HepG2 (cell line): ENCODE measurements around the gene ZC3H12A. TPM values are rescaled to one million over a fixed set of nuclear protein-coding genes. Genes with fewer than 3 reads are reported as not detected.

ENCODE experiments used
- CBX1 ChIP-seq: IDR thresholded peaks from one replicate; pipeline ENCODE4 v1.6.1; 2016; ENCODE audit warnings: antibody characterized with exemption, low read depth
- CREB3 ChIP-seq: sonication (generic); formaldehyde crosslinking; IDR thresholded peaks from 2 replicates; pipeline ENCODE4 v1.5.0; 2020; ENCODE audit warnings: missing genetic modification reagents
- MXI1 ChIP-seq: IDR thresholded peaks from 3 replicates; pipeline ENCODE4 v1.6.1; 2012; ENCODE audit warnings: low read depth, low read length, inconsistent platforms, borderline replicate concordance
- NFYC ChIP-seq: IDR thresholded peaks from 2 replicates; pipeline ENCODE4 v1.6.1; 2016; ENCODE audit warnings: missing genetic modification reagents, missing compliant biosample characterization
- PAX8 ChIP-seq: sonication (generic); formaldehyde crosslinking; IDR thresholded peaks from 2 replicates; pipeline ENCODE4 v1.8.0; 2022; ENCODE audit warnings: mild to moderate bottlenecking, missing genetic modification reagents, borderline replicate concordance
- TOPORS ChIP-seq: sonication (generic); formaldehyde crosslinking; IDR thresholded peaks from 2 replicates; pipeline ENCODE4 v1.8.0; 2023; ENCODE audit warnings: mild to moderate bottlenecking, missing genetic modification reagents
- ZNF235 ChIP-seq: sonication (generic); formaldehyde crosslinking; IDR thresholded peaks from 2 replicates; pipeline ENCODE4 v1.8.1; 2023; ENCODE audit warnings: mild to moderate bottlenecking, missing genetic modification reagents, borderline replicate concordance
- ZNF557 ChIP-seq: sonication (generic); formaldehyde crosslinking; IDR thresholded peaks from 2 replicates; pipeline ENCODE4 v1.4.0; 2020; ENCODE audit warnings: missing genetic modification reagents
- ZNF713 ChIP-seq: sonication (generic); formaldehyde crosslinking; IDR thresholded peaks from 2 replicates; pipeline ENCODE4 v1.4.0; 2020; ENCODE audit warnings: mild to moderate bottlenecking, missing genetic modification reagents
- polyA plus RNA-seq, 8 experiments: library from polyadenylated mRNA; depleted of rRNA in 3 of 8; stranded (reverse) in 7 of 8; unstranded in 1 of 8; fragments of >200 nt; fragmentation: Illumina TruSeq in 4 of 8; extraction: Trizol in 4 of 8; gene quantifications; 2 replicates each; pipeline versions ENCODE4 v1.2.1 to v1.2.3, GENCODE V29; 2011 to 2016; ENCODE audit warnings: low read depth in 4 of 8, missing spikeins in 1 of 8, mixed read lengths in 1 of 8; ENCODE audit not compliant: insufficient read depth in 1 of 8
- total RNA-seq, 5 experiments: library from RNA; depleted of rRNA; stranded (reverse); fragments of >200 nt; fragmentation: Illumina TruSeq; extraction: Trizol; gene quantifications; 2 replicates each; pipeline ENCODE4 v1.2.3, GENCODE V29; 2016; ENCODE audit warnings: low read depth in 1 of 5
- TF ChIP-seq, protein P1 (sequence below): sonication (generic); formaldehyde crosslinking; IDR thresholded peaks from one replicate; pipeline ENCODE4 v1.5.1; 2020; ENCODE audit warnings: mild to moderate bottlenecking, missing genetic modification reagents; ENCODE audit errors: not compliant biosample characterization
- TF ChIP-seq, protein P2 (sequence below): sonication (generic); formaldehyde crosslinking; IDR thresholded peaks from 2 replicates; pipeline ENCODE4 v1.8.0; 2022; ENCODE audit warnings: missing genetic modification reagents, mild to moderate bottlenecking, borderline replicate concordance

Gene ZC3H12A
- total and polyA plus RNA-seq, 2 of the 13 experiments (the other 11 are each of a cell fraction or from before 2014, with no cell fraction given): 6.8 to 13.3 TPM

DNA sequence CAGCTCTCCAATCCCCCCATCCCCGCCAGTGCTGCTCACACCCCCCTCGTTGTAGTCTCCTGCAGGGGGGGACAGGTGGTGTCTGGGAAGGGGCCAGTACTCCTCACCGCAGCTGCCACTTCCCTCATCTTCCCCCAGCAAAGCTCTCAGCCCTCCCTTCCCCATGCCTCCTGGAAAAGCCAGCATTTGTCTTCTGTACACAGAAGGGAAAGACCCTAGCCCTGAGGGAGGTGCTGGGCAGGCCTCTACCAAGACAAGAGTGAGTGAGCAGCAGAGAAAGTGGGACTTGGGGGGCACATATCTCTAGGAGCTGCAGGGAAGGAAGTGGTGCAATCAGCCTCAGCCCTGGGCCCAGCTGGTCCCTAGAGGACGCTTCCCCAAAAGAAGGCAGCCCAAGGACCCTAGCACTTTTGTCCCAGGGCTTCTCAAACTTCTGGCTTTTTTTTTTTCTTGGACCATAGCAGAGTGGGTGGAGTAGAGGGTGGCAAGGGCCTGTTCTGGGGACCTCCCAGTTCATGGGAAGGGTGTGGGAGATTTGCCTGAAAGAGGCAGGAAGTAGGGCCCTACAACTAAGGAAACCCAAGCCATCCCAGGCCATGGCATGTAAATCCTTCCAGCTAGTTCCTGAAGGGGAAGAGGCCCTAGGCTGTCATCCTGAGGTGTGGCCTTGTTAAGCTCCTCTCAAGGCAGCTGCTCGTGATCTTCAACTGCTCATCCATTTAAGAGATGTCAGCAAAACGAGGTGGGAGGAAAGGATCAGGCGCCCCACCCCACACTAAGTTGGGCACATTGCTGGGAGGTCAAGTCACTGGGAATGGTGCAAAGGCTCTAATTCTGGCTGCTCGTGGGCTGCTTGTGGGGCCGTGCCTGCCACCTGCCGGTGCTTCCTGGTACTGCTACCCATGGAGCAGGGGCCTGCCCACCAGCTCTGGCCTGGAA is 12.6 kb downstream of the ZC3H12A start (continued):
- TF ChIP-seq, protein P1, sequence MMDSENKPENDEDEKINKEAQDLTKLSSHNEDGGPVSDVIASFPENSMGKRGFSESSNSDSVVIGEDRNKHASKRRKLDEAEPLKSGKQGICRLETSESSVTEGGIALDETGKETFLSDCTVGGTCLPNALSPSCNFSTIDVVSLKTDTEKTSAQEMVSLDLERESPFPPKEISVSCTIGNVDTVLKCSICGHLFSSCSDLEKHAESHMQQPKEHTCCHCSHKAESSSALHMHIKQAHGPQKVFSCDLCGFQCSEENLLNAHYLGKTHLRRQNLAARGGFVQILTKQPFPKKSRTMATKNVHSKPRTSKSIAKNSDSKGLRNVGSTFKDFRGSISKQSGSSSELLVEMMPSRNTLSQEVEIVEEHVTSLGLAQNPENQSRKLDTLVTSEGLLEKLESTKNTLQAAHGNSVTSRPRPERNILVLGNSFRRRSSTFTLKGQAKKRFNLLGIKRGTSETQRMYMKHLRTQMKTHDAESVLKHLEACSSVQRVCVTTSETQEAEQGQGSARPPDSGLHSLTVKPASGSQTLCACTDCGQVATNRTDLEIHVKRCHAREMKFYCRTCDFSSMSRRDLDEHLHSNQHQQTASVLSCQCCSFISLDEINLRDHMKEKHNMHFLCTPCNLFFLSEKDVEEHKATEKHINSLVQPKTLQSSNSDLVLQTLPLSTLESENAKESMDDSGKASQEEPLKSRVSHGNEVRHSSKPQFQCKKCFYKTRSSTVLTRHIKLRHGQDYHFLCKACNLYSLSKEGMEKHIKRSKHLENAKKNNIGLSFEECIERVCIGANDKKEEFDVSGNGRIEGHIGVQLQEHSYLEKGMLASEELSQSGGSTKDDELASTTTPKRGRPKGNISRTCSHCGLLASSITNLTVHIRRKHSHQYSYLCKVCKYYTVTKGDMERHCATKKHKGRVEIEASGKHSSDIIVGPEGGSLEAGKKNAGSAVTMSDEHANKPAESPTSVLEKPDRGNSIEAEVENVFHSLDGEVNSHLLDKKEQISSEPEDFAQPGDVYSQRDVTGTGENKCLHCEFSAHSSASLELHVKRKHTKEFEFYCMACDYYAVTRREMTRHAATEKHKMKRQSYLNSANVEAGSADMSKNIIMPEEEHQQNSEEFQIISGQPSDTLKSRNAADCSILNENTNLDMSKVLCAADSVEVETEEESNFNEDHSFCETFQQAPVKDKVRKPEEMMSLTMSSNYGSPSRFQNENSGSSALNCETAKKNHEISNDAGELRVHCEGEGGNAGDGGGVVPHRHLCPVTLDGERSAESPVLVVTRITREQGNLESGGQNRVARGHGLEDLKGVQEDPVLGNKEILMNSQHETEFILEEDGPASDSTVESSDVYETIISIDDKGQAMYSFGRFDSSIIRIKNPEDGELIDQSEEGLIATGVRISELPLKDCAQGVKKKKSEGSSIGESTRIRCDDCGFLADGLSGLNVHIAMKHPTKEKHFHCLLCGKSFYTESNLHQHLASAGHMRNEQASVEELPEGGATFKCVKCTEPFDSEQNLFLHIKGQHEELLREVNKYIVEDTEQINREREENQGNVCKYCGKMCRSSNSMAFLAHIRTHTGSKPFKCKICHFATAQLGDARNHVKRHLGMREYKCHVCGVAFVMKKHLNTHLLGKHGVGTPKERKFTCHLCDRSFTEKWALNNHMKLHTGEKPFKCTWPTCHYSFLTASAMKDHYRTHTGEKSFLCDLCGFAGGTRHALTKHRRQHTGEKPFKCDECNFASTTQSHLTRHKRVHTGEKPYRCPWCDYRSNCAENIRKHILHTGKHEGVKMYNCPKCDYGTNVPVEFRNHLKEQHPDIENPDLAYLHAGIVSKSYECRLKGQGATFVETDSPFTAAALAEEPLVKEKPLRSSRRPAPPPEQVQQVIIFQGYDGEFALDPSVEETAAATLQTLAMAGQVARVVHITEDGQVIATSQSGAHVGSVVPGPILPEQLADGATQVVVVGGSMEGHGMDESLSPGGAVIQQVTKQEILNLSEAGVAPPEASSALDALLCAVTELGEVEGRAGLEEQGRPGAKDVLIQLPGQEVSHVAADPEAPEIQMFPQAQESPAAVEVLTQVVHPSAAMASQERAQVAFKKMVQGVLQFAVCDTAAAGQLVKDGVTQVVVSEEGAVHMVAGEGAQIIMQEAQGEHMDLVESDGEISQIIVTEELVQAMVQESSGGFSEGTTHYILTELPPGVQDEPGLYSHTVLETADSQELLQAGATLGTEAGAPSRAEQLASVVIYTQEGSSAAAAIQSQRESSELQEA: peak; percentile 54
- no peak for TF ChIP-seq NFYC (CRISPR knock-in tag)
- no peak for TF ChIP-seq ZNF557 (CRISPR knock-in tag)
- no peak for TF ChIP-seq CBX1
- no peak for TF ChIP-seq TOPORS (CRISPR knock-in tag)
- TF ChIP-seq MXI1: no peak
- TF ChIP-seq ZNF235 (CRISPR knock-in tag): no peak
- no peak for TF ChIP-seq ZNF713 (CRISPR knock-in tag)
- TF ChIP-seq, protein P2, sequence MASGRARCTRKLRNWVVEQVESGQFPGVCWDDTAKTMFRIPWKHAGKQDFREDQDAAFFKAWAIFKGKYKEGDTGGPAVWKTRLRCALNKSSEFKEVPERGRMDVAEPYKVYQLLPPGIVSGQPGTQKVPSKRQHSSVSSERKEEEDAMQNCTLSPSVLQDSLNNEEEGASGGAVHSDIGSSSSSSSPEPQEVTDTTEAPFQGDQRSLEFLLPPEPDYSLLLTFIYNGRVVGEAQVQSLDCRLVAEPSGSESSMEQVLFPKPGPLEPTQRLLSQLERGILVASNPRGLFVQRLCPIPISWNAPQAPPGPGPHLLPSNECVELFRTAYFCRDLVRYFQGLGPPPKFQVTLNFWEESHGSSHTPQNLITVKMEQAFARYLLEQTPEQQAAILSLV (CRISPR knock-in tag): no peak
- no peak for TF ChIP-seq PAX8 (CRISPR knock-in tag)
- TF ChIP-seq CREB3 (CRISPR knock-in tag): no peak
